ENCODE data around the gene ASS1.
A peak's percentile ranks its signal among the peaks of the same experiment; 100 is the strongest.

The ASS1 gene

DNA sequence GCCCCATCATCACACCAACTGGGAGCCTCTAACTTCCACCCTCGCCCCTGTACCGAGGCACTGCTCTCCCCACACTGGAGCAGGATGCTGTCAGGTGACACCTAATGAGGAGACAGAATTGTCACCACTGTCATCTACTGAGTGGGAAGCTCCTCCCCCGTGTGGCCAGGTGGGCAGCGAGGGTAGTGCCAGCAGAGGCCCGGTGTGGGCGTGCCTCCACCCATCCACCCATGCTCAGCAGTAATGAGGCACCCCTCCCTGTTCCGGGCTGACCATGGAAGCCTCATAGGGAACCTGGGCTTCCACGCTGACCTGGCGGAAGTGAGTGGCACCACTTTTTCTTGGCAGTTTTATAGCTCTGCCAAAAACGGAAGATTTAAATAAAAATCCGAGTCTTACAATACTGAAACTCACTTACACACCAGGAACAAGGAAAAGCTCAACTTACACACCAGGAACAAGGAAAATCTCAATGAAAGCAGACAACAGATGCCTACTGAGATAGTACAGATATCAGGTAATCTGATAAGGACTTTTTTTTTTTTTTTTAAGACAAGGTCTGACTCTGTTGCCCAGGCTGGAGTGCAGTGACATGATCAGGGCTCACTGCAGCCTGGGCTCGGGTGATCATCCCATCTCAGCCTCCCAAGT is 30.6 kb upstream of the ASS1 start:
- ChIA-PET CTCF (interaction anchor here (0.6 kb wide), 1 partner anchor 1344 kb away, joined by 4 read pairs; no protein-coding TSS in a partner anchor), POLR2A (no interaction called here)
- TF ChIP-seq EGR2 (tag by site-specific recombination; IDR thresholded peaks at IDR 0.05; ENCODE audit: low read depth) (peak; percentile 94), ZFHX2 (tag by site-specific recombination; conservative IDR thresholded peaks at IDR 0.05) (peak; percentile 93)
- TF ChIP-seq, protein P1, sequence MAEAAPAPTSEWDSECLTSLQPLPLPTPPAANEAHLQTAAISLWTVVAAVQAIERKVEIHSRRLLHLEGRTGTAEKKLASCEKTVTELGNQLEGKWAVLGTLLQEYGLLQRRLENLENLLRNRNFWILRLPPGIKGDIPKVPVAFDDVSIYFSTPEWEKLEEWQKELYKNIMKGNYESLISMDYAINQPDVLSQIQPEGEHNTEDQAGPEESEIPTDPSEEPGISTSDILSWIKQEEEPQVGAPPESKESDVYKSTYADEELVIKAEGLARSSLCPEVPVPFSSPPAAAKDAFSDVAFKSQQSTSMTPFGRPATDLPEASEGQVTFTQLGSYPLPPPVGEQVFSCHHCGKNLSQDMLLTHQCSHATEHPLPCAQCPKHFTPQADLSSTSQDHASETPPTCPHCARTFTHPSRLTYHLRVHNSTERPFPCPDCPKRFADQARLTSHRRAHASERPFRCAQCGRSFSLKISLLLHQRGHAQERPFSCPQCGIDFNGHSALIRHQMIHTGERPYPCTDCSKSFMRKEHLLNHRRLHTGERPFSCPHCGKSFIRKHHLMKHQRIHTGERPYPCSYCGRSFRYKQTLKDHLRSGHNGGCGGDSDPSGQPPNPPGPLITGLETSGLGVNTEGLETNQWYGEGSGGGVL (tag by site-specific recombination; IDR thresholded peaks at IDR 0.05) = no peak
- Histone ChIP-seq H3K27ac (ENCODE audit: extremely low read depth, low read depth, low read length) (no peak overlapping the region), H3K4me1 (ENCODE audit: control insufficient read depth, insufficient read depth, low read length) (no peaks in the 10 kb centered on the region), H3K36me3 (ENCODE audit: control insufficient read depth in 2 of 2, insufficient read depth in 1 of 2, low read length in 2 of 2) (no peaks in the 10 kb centered on the region), H3K9me3 (ENCODE audit: control insufficient read depth, insufficient read depth, low read depth, low read length) (no peaks in the 10 kb centered on the region), H3K4me3 (ENCODE audit: low read depth, low read length) (no peak overlapping the region)

DNA sequence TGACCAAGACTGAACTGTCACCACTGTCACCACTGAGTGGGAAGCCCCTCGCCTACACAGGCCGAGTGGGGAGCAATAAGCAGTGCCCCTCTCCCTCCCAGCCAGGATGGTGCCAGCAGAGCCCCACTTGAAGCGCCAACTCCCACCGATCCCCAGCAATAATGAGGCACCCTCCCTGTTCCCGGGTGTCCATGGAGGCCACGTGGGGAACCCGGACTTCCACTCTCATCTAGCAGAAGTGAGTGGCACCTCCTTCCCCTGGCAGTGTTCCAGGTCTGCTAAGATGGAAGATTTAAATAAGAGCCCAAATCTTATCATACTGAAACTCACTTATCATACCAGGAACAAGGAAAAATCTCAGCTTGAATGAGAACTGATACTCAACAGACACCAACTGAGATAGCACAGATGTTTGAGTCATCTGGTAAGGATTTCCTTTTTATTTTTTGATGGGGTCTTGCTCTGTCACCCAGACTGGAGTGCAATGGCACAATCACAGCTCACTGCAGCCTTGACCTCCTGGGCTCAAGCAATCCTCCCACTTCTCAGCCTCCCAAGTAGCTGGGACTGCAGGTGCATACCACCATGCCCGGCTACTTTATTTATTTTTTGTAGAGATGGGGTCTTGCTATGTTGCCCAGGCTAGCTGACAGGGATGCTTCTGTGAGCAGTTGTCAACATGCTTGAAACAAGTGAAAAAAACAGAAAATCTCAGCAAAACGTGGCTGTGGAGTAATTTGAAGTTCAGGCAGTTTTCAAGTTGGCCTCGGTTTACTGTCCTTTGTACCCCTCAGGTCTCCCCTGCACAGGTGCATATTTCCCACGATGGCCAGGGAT is 29.6 kb upstream of the ASS1 start:
- no peaks in the 10 kb centered on the region for H3K4me1 ChIP-seq (ENCODE audit: control insufficient read depth, insufficient read depth, low read length)
- H3K4me3 ChIP-seq (ENCODE audit: low read depth, low read length) = no peak overlapping the region
- H3K27ac ChIP-seq (ENCODE audit: extremely low read depth, low read depth, low read length) = no peak overlapping the region
- H3K36me3 ChIP-seq (ENCODE audit: control insufficient read depth in 2 of 2, insufficient read depth in 1 of 2, low read length in 2 of 2) = no peaks in the 10 kb centered on the region
- CTCF ChIA-PET = interaction anchor here (1.2 kb wide), 1 partner anchor 48 kb away, joined by 3 read pairs; no protein-coding TSS in a partner anchor
- no peak for TF ChIP-seq ZNF37A (tag by site-specific recombination; IDR thresholded peaks at IDR 0.05)
- TF ChIP-seq ZNF837 (tag by site-specific recombination; IDR thresholded peaks at IDR 0.05) = no peak
- TF ChIP-seq, protein P2, sequence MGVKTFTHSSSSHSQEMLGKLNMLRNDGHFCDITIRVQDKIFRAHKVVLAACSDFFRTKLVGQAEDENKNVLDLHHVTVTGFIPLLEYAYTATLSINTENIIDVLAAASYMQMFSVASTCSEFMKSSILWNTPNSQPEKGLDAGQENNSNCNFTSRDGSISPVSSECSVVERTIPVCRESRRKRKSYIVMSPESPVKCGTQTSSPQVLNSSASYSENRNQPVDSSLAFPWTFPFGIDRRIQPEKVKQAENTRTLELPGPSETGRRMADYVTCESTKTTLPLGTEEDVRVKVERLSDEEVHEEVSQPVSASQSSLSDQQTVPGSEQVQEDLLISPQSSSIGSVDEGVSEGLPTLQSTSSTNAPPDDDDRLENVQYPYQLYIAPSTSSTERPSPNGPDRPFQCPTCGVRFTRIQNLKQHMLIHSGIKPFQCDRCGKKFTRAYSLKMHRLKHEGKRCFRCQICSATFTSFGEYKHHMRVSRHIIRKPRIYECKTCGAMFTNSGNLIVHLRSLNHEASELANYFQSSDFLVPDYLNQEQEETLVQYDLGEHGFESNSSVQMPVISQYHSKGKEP (tag by site-specific recombination; IDR thresholded peaks at IDR 0.05) = no peak
- TF ChIP-seq ZNF830 (tag by site-specific recombination; IDR thresholded peaks at IDR 0.05; ENCODE audit: low read depth) = no peak
- TF ChIP-seq ZNF121 (tag by site-specific recombination; IDR thresholded peaks at IDR 0.05) = peak; percentile 91
- TF ChIP-seq ZFHX2 (tag by site-specific recombination; conservative IDR thresholded peaks at IDR 0.05) = peak; percentile 52; the same call in 1 of the 2 replicates
- TF ChIP-seq, protein P3, sequence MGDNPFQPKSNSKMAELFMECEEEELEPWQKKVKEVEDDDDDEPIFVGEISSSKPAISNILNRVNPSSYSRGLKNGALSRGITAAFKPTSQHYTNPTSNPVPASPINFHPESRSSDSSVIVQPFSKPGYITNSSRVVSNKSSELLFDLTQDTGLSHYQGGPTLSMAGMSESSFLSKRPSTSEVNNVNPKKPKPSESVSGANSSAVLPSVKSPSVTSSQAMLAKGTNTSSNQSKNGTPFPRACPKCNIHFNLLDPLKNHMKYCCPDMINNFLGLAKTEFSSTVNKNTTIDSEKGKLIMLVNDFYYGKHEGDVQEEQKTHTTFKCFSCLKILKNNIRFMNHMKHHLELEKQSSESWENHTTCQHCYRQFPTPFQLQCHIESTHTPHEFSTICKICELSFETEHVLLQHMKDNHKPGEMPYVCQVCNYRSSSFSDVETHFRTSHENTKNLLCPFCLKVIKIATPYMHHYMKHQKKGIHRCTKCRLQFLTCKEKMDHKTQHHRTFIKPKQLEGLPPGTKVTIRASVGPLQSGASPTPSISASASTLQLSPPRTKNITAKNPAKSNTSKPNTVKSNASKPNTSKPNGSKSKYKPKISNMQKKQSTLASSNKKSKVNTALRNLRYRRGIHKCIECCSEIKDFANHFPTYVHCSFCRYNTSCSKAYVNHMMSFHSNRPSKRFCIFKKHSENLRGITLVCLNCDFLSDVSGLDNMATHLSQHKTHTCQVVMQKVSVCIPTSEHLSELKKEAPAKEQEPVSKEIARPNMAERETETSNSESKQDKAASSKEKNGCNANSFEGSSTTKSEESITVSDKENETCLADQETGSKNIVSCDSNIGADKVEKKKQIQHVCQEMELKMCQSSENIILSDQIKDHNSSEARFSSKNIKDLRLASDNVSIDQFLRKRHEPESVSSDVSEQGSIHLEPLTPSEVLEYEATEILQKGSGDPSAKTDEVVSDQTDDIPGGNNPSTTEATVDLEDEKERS (tag by site-specific recombination; IDR thresholded peaks at IDR 0.05) = no peak
- no peak for TF ChIP-seq ZNF114 (tag by site-specific recombination; IDR thresholded peaks at IDR 0.05)
- H3K9me3 ChIP-seq (ENCODE audit: control insufficient read depth, insufficient read depth, low read depth, low read length) = no peaks in the 10 kb centered on the region
- POLR2A ChIA-PET = no interaction called here

DNA sequence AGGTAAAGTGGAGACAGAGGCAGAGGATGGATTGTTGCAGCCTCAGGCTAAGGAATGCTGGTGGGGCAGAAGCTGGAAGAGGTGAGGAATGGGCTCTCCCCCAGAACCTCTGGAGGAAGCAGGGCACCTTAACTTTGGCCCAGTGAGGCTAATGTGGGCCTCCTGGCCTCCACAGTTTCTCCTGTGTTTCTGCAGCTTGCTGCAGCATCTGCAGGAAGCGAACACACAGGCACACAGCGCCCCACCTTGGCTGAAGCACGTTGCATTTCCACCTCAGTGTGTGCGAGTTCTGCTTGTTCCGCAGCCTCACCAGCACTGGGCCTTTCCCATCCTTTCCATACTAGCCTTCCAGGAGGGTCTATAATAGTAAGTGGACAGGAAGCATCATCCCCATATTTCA is 27.2 kb upstream of the ASS1 start:
- no peaks in the 10 kb centered on the region for H3K36me3 ChIP-seq (ENCODE audit: control insufficient read depth in 2 of 2, insufficient read depth in 1 of 2, low read length in 2 of 2)
- H3K4me3 ChIP-seq (ENCODE audit: low read depth, low read length) = no peak overlapping the region
- POLR2A ChIA-PET = interaction anchor here (0.5 to 0.6 kb wide), 2 partner anchors 30 to 606 kb away, joined by 3 read pairs; no protein-coding TSS in a partner anchor
- H3K9me3 ChIP-seq (ENCODE audit: control insufficient read depth, insufficient read depth, low read depth, low read length) = no peaks in the 10 kb centered on the region
- no peaks in the 10 kb centered on the region for H3K4me1 ChIP-seq (ENCODE audit: control insufficient read depth, insufficient read depth, low read length)
- CTCF ChIA-PET = interaction anchor here (0.6 to 0.7 kb wide), 3 partner anchors 27 to 145 kb away, joined by 3 to 4 read pairs (median 4); no protein-coding TSS in a partner anchor
- no peak overlapping the region for H3K27ac ChIP-seq (ENCODE audit: extremely low read depth, low read depth, low read length)
- TF ChIP-seq ZNF777 (tag by site-specific recombination; IDR thresholded peaks at IDR 0.05; ENCODE audit: borderline replicate concordance) (no peak), ZNF341 (tag by site-specific recombination; IDR thresholded peaks at IDR 0.05; ENCODE audit: low read depth) (no peak), ZNF292 (tag by site-specific recombination; IDR thresholded peaks at IDR 0.05; ENCODE audit: borderline replicate concordance, low read depth) (no peak), ZNF404 (tag by site-specific recombination; IDR thresholded peaks at IDR 0.05) (no peak), ZNF677 (tag by site-specific recombination; IDR thresholded peaks at IDR 0.05) (no peak), TCF7L2 (IDR thresholded peaks at IDR 0.05; ENCODE audit: borderline replicate concordance, low read depth, low read length) (no peak), ZSCAN30 (tag by site-specific recombination; IDR thresholded peaks at IDR 0.05) (no peak), ZNF654 (tag by site-specific recombination; IDR thresholded peaks at IDR 0.05; ENCODE audit: low read depth) (peak; percentile 17)
- TF ChIP-seq, protein P4, sequence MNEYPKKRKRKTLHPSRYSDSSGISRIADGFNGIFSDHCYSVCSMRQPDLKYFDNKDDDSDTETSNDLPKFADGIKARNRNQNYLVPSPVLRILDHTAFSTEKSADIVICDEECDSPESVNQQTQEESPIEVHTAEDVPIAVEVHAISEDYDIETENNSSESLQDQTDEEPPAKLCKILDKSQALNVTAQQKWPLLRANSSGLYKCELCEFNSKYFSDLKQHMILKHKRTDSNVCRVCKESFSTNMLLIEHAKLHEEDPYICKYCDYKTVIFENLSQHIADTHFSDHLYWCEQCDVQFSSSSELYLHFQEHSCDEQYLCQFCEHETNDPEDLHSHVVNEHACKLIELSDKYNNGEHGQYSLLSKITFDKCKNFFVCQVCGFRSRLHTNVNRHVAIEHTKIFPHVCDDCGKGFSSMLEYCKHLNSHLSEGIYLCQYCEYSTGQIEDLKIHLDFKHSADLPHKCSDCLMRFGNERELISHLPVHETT (tag by site-specific recombination; IDR thresholded peaks at IDR 0.05) = no peak
- TF ChIP-seq, protein P5, sequence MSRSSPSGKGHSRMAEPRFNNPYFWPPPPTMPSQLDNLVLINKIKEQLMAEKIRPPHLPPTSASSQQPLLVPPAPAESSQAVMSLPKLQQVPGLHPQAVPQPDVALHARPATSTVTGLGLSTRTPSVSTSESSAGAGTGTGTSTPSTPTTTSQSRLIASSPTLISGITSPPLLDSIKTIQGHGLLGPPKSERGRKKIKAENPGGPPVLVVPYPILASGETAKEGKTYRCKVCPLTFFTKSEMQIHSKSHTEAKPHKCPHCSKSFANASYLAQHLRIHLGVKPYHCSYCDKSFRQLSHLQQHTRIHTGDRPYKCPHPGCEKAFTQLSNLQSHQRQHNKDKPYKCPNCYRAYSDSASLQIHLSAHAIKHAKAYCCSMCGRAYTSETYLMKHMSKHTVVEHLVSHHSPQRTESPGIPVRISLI (tag by site-specific recombination; IDR thresholded peaks at IDR 0.05) = no peak
